Tibial nerve (tissue), 4 donors: ENCODE measurements around the gene TMEM132D. TPM values are rescaled to one million over a fixed set of nuclear protein-coding genes. Genes with fewer than 3 reads are reported as not detected.

Experiments used
- DNase-seq, 2 donors: peaks; one replicate each; pipeline ENCODE4 v3.0.0-alpha.2; 2019; ENCODE audit warnings: low spot score in 2 of 2
- H3K27ac ChIP-seq, 4 donors: fragments of 200-600 bp; sonication (generic) in 3 of 4; one replicate each; pipeline ENCODE4 v1.5.1; 2017 to 2019; ENCODE audit warnings: mild to moderate bottlenecking in 1 of 4
- H3K27me3 ChIP-seq, 2 donors: fragments of 200-600 bp; sonication (generic) in 1 of 2; one replicate each; pipeline versions ENCODE4 v1.5.1 to v1.6.0; 2017 to 2019
- H3K36me3 ChIP-seq, 3 donors: fragments of 200-600 bp; sonication (generic); one replicate each; pipeline ENCODE4 v1.5.1; 2018 to 2019
- H3K4me1 ChIP-seq, 4 donors: fragments of 200-600 bp; sonication (generic) in 3 of 4; one replicate each; pipeline ENCODE4 v1.5.1; 2017 to 2019
- H3K4me3 ChIP-seq, 4 donors: fragments of 200-600 bp; sonication (generic) in 3 of 4; one replicate each; pipeline ENCODE4 v1.5.1; 2017 to 2019; ENCODE audit warnings: mild to moderate bottlenecking in 1 of 4, moderate library complexity in 1 of 4
- H3K9me3 ChIP-seq, 4 donors: fragments of 200-600 bp; sonication (generic) in 3 of 4; one replicate each; pipeline ENCODE4 v1.5.1; 2017 to 2019
- EP300 ChIP-seq, 2 donors: sonication (generic); formaldehyde crosslinking; IDR thresholded peaks; one replicate each; pipeline ENCODE4 v1.6.1; 2017; ENCODE audit warnings: antibody characterized with exemption in 2 of 2, mild to moderate bottlenecking in 1 of 2
- POLR2A ChIP-seq, 2 donors: fragments of 450-650 bp; IDR thresholded peaks; one replicate each; pipeline ENCODE4 v1.6.1; 2017; ENCODE audit warnings: antibody characterized with exemption in 2 of 2, mild to moderate bottlenecking in 2 of 2, moderate library complexity in 2 of 2
- WGBS, 2 donors: methylation state at CpG; one replicate each; pipeline ENCODE4 v1.1.5; 2018; 5-methylcytosine and 5-hydroxymethylcytosine counted together
- total RNA-seq, 4 donors: library from RNA; depleted of rRNA; stranded (reverse); fragments of >200 nt; gene quantifications; one replicate each; pipeline ENCODE4 v1.1.0, GENCODE V29; 2016
- TF ChIP-seq, protein P1 (sequence below), 5 experiments: fragments of 200-600 bp in 3 of 5; fragments of 450-650 bp in 2 of 5; sonication (generic) in 3 of 5; IDR thresholded peaks; one replicate each; pipeline ENCODE4 v1.5.1; 2016 to 2019; ENCODE audit warnings: antibody characterized with exemption in 5 of 5, mild to moderate bottlenecking in 3 of 5, moderate library complexity in 2 of 5

The TMEM132D gene
- total RNA-seq, 4 donors from 2014 or later: under 0.01 to 0.21 TPM; not detected in 2

DNA sequence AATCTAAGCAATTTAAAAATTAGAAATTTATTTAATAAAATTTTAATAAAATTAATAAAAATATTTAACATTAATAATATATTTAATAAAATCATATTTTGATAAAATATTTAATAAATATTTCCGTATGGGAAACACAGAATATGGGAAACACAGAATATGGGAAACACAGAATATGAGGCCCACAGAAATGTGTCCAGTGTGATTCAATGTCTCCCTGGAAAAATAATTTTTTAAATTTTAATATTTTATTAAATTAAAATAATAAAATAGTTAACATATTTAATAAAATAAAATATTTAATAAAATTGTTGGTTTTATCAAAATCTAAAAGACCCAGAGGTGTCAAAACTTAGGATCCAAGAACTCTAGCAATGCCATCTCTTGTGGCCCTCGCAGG, 186.4 kb downstream of the TMEM132D start:
- no peaks in the 10 kb centered on the region for H3K36me3 ChIP-seq
- peaks cover 0 to 17% (median 0%) of the 10 kb centered on the region in 4 donors for H3K9me3 ChIP-seq
- no peak overlapping the region for H3K4me3 ChIP-seq
- no peaks in the 10 kb centered on the region for H3K27me3 ChIP-seq
- H3K4me1 ChIP-seq: no peaks in the 10 kb centered on the region
- H3K27ac ChIP-seq: no peak overlapping the region
- DNase-seq: no peak
- 90 to 94% methylated on average over 2 of the region's 2 CpGs for WGBS, 2 donors
- TF ChIP-seq, protein P1, sequence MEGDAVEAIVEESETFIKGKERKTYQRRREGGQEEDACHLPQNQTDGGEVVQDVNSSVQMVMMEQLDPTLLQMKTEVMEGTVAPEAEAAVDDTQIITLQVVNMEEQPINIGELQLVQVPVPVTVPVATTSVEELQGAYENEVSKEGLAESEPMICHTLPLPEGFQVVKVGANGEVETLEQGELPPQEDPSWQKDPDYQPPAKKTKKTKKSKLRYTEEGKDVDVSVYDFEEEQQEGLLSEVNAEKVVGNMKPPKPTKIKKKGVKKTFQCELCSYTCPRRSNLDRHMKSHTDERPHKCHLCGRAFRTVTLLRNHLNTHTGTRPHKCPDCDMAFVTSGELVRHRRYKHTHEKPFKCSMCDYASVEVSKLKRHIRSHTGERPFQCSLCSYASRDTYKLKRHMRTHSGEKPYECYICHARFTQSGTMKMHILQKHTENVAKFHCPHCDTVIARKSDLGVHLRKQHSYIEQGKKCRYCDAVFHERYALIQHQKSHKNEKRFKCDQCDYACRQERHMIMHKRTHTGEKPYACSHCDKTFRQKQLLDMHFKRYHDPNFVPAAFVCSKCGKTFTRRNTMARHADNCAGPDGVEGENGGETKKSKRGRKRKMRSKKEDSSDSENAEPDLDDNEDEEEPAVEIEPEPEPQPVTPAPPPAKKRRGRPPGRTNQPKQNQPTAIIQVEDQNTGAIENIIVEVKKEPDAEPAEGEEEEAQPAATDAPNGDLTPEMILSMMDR (IDR thresholded peaks at IDR 0.05): no peak

DNA sequence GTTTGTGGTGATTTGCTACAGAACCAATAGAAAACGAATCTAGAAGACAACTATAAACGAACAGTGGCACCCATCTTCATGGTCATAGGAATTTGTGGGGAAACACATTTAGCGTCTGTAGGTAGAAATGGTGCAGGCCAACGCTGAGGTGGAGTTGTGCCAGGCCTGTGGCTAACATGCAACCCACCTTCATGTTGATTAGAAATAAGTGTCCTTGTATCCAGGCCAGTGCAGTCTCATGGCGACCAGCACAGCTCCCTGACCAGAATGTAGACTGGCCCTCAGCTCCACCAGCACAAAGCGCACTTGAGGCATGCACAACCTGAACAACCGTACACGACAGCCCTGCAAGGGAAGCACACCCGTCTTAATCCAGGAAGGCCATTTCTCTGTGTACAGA, 187.0 kb downstream of the TMEM132D start:
- no peaks in the 10 kb centered on the region for H3K4me1 ChIP-seq
- 91 to 92% methylated on average over 9 of the region's 9 CpGs for WGBS, 2 donors
- H3K4me3 ChIP-seq: no peak overlapping the region
- TF ChIP-seq, protein P1 (IDR thresholded peaks at IDR 0.05): no peak
- no peak for TF ChIP-seq EP300 (IDR thresholded peaks at IDR 0.05)
- TF ChIP-seq POLR2A (IDR thresholded peaks at IDR 0.05): no peak
- no peak overlapping the region for H3K27ac ChIP-seq
- no peaks in the 10 kb centered on the region for H3K36me3 ChIP-seq
- no peak for DNase-seq
- H3K27me3 ChIP-seq: no peaks in the 10 kb centered on the region
- peaks cover 0 to 17% (median 0%) of the 10 kb centered on the region in 4 donors for H3K9me3 ChIP-seq

DNA sequence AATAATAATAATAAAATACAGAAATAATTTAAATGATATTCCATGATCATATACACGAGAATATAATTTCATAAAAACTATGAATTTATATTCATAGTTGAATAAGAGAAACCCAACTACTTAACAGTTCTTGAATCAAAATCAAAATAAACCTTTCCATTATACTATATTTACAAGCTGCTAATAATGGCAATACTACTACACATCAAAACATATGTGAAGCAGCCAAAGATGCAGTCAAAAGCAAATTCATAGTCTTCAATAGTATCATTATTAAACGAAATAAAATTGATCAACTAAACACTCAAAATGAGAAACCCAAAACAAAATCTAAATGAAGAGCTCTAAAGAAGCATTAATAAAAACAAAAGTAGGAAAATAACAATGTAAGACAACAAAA, 197.1 kb downstream of the TMEM132D start:
- Histone ChIP-seq H3K9me3 (peaks cover 0 to 44% (median 8%) of the 10 kb centered on the region in 4 donors), H3K4me3 (no peak overlapping the region), H3K27ac (no peak overlapping the region), H3K4me1 (no peaks in the 10 kb centered on the region), H3K27me3 (no peaks in the 10 kb centered on the region), H3K36me3 (no peaks in the 10 kb centered on the region)
- WGBS, 2 donors: 92 to 93% methylated on average over 2 of the region's 2 CpGs
- TF ChIP-seq POLR2A (IDR thresholded peaks at IDR 0.05) (no peak), EP300 (IDR thresholded peaks at IDR 0.05) (no peak)
- TF ChIP-seq, protein P1 (IDR thresholded peaks at IDR 0.05): no peak
- DNase-seq: no peak

DNA sequence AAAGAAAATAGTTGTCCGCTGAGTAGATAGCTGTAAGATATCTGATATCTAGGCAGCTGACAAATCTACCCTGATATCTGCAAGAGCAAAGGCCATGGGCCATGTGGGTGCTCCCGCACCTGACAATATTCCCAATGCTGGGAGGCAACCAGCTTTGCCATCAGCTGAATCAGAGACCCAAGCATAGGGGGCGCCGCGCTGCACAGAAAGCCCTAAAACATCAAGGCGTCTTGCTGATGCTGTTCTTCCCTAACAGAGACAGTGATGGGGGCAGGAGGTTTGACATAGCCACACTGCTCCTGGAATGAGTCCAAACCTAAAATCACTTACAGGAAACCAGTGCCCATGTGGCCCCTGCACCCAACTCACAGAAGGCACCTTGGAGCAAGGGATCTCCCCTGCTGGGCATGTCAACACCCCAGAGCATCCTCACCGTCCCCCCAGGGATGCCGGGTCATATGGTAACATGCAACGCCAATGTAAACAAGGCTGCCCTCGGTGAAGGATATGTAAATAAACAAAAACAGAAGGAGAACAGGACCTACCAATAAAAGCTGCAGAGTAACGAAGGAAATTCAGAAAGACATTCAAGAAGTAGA, 199.5 kb downstream of the TMEM132D start:
- H3K9me3 ChIP-seq: peaks cover 0 to 52% (median 8%) of the 10 kb centered on the region in 4 donors
- H3K4me3 ChIP-seq: no peak overlapping the region
- H3K36me3 ChIP-seq: no peaks in the 10 kb centered on the region
- no peaks in the 10 kb centered on the region for H3K27me3 ChIP-seq
- H3K27ac ChIP-seq: no peak overlapping the region
- TF ChIP-seq EP300 (IDR thresholded peaks at IDR 0.05) (no peak), POLR2A (IDR thresholded peaks at IDR 0.05) (no peak)
- TF ChIP-seq, protein P1 (IDR thresholded peaks at IDR 0.05): no peak
- DNase-seq: no peak
- 65 to 69% methylated on average over 10 to 11 of the region's 11 CpGs for WGBS, 2 donors
- no peaks in the 10 kb centered on the region for H3K4me1 ChIP-seq

DNA sequence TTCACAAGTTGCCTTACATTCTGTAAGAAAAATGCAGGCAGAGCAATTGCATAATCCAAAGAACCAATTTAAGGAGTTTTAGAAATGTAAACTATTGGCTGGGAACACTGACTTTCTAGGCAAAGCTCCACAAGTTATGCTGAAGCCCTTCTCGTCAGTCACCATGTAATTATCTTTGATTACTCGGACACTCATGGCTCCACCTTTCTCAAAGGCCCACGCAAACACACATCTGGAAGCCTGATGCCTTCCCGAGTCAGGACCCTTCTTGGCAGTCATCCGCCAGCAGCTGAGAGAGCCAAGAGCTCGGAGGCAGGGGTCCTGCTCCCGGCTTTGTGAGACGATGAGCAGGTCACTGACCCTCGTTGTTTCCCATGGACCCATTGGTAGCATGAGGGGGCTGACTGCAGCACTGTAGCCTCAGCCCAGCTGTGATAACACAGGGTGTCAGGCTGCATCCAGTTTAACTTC, 202.2 kb downstream of the TMEM132D start:
- no peaks in the 10 kb centered on the region for H3K27me3 ChIP-seq
- peaks cover 0 to 34% (median 4%) of the 10 kb centered on the region in 4 donors for H3K9me3 ChIP-seq
- no peaks in the 10 kb centered on the region for H3K36me3 ChIP-seq
- 35 to 36% methylated on average over 8 to 9 of the region's 9 CpGs for WGBS, 2 donors
- TF ChIP-seq POLR2A (IDR thresholded peaks at IDR 0.05): no peak
- TF ChIP-seq, protein P1 (IDR thresholded peaks at IDR 0.05): no peak
- no peak for TF ChIP-seq EP300 (IDR thresholded peaks at IDR 0.05)
- H3K4me3 ChIP-seq: no peak overlapping the region
- H3K4me1 ChIP-seq: no peaks in the 10 kb centered on the region
- no peak overlapping the region for H3K27ac ChIP-seq
- DNase-seq: no peak
